GM12801 (cell line): ENCODE results near the gene MRPL46.

Experiments
- TF ChIP-seq, protein P1 (sequence below): IDR thresholded peaks from one replicate; pipeline ENCODE4 v1.5.1; 2011; ENCODE audit warnings: control low read depth; ENCODE audit not compliant: insufficient read length; ENCODE audit errors: extremely low read depth

Gene MRPL46

GRCh38 chr15:88479169-88479568 is 12.0 kb upstream of the MRPL46 start:
- TF ChIP-seq, protein P1, sequence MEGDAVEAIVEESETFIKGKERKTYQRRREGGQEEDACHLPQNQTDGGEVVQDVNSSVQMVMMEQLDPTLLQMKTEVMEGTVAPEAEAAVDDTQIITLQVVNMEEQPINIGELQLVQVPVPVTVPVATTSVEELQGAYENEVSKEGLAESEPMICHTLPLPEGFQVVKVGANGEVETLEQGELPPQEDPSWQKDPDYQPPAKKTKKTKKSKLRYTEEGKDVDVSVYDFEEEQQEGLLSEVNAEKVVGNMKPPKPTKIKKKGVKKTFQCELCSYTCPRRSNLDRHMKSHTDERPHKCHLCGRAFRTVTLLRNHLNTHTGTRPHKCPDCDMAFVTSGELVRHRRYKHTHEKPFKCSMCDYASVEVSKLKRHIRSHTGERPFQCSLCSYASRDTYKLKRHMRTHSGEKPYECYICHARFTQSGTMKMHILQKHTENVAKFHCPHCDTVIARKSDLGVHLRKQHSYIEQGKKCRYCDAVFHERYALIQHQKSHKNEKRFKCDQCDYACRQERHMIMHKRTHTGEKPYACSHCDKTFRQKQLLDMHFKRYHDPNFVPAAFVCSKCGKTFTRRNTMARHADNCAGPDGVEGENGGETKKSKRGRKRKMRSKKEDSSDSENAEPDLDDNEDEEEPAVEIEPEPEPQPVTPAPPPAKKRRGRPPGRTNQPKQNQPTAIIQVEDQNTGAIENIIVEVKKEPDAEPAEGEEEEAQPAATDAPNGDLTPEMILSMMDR, result no peak

DNA sequence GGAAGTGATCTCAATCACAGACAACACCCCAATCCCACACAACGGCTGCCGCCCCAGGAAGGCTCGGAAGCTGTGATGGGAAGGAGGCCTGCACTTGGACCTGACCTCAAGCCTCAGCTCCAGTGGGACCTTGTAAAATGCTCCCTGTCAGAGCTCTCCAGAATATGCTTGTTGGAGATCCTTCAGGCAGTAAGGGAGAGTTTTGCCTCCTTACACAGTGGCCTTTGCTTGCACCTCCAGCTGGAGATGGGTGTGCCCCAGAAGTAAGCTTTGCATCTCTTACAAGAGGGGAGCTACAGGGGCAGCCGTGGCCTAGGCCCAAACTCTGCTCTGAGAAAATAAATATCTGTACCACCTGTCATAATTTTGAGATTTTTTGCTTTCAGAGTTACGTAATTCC is 10.7 kb upstream of the MRPL46 start:
- TF ChIP-seq, protein P1, result no peak

- TF ChIP-seq, protein P1, result no peak
Measured at GRCh38 chr15:88477126-88477525, 9.9 kb upstream of the MRPL46 start.

DNA sequence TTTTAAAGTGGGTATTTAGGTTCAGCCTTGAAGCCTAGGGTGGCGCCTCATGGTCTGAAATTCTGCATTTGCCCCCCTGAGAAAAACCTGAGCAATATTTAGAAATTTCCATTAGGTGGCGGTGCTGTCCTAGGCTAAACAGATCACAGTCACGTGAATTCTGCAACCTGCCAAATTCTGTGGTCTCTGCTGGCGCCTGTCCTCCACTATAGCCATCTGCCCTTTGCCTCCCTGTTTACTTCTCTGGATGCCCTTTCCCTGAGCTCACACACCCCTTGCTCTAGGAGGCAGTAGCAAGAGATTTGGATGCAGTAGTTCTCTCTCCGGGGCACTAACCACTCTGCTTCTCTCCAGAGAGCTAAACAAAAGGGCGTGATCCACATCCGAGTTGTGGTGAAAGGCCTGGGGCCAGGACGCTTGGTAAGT is 9.5 kb upstream of the MRPL46 start:
- TF ChIP-seq, protein P1, result no peak

DNA sequence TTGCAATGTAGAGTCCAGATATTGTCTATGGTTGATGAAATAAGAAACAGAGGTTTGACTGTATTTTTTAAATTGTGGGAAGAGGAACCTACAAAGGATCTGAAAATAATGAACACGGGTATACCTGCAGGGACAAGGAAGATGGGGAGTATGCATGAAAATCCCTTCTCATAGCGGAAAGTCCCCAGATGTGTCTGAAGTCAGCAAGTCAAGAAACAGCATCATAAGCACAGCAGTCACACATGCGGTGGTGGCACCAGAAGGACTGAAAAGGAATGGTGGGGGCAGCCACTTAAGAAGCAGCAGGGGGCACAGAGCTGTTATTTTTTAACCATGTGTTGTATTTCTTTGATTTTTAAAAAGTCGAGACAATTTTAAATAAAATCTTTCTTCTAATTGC is 5.0 kb upstream of the MRPL46 start:
- TF ChIP-seq, protein P1, result no peak

DNA sequence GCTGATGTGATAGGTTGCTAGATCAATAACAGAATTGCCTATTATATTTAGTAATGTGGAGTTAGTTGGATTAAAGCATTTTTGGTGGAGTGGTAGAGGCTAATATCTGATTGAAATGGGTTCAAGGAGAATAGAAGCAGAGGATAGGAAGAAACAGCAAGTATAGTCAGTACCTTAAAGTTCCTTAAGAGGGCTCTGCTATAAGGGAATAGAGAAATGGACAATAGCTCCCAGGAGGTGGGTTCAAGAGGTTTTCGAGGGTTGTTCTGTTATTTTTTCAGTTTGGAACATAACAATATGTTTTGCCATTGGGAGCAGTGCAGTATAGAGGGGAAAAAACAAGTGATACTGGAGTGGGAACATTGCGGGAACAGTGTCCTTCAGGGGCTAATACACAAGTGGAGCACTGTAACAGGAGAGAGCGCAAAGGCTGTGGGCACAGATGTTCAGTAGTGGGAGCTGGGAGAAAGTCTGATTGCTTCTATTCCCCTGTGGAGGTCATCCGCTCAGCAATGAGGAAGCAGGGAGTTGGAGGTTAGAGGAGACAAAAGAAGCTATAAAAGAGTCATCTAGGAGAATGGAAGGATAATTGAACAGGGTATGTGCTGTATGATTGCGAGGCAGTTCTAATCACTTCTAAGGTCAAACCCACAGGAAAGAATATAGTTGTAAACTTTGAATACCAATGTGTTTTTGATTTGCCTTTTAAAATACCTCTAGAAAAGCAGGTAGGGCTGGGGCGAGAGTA is 3.6 kb upstream of the MRPL46 start:
- TF ChIP-seq, protein P1, result no peak

GRCh38 chr15:88469321-88469720 is 2.1 kb upstream of the MRPL46 start:
- TF ChIP-seq, protein P1, result no peak
